H1 (cell line): ENCODE data around the gene IQCE. TPM values are rescaled to one million over a fixed set of nuclear protein-coding genes. Genes with fewer than 3 reads are reported as not detected.

Source experiments
- CTCF ChIA-PET: fragments of 300-600 bp; sonication (Branson Sonifier 250); formaldehyde crosslinking; loops from one replicate; lab custom pipeline; 2021; ENCODE audit not compliant: partially characterized antibody; lab: Charles Lee
- POLR2A ChIA-PET: fragments of 300-600 bp; sonication (Branson Sonifier 250); formaldehyde crosslinking; loops from one replicate; lab custom pipeline; 2021; ENCODE audit warnings: inconsistent platforms; ENCODE audit not compliant: partially characterized antibody; lab: Charles Lee
- DNase-seq, 2 experiments: peaks; one replicate each; pipeline versions ENCODE4 v3.0.0 to v3.0.0-alpha.2; 2010 to 2022; ENCODE audit warnings: low spot score in 2 of 2, low read depth in 1 of 2, mixed read lengths in 1 of 2
- FAIRE-seq: peaks from 2 replicates; lab custom pipeline; 2011; peaks lifted over from hg19 to GRCh38; lab: Jason Lieb, UNC
- H2AFZ ChIP-seq: 2 replicates; pipeline ENCODE4 v1.8.1; 2012; ENCODE audit warnings: low read length, inconsistent platforms
- H2AK5ac ChIP-seq: 2 replicates; pipeline ENCODE4 v1.6.1; 2013; ENCODE audit warnings: low read depth, low read length
- H2BK120ac ChIP-seq: replicated peaks from 2 replicates; pipeline ENCODE3; 2013; ENCODE audit warnings: low read depth, low read length, inconsistent platforms
- H2BK12ac ChIP-seq: 2 replicates; pipeline ENCODE4 v1.6.1; 2013; ENCODE audit warnings: low read depth, low read length
- H2BK15ac ChIP-seq: 2 replicates; pipeline ENCODE4 v1.6.1; 2013; ENCODE audit warnings: low read length
- H2BK20ac ChIP-seq: 2 replicates; pipeline ENCODE4 v1.6.1; 2013; ENCODE audit warnings: low read length
- H2BK5ac ChIP-seq: 2 replicates; pipeline ENCODE4 v1.6.1; 2013; ENCODE audit warnings: low read depth, low read length
- H3K14ac ChIP-seq: 2 replicates; pipeline ENCODE4 v1.6.1; 2013; ENCODE audit warnings: inconsistent platforms; ENCODE audit not compliant: insufficient read length
- H3K18ac ChIP-seq: 2 replicates; pipeline ENCODE4 v1.6.1; 2013; ENCODE audit warnings: low read length; ENCODE audit errors: extremely low read depth
- H3K23ac ChIP-seq: 2 replicates; pipeline ENCODE4 v1.6.1; 2013; ENCODE audit warnings: inconsistent platforms; ENCODE audit not compliant: insufficient read length
- H3K23me2 ChIP-seq: 2 replicates; pipeline ENCODE4 v1.6.1; 2013; ENCODE audit warnings: low read depth, low read length
- H3K27ac ChIP-seq: 2 replicates; pipeline ENCODE4 v1.6.1; 2011; ENCODE audit warnings: low read depth, low read length, inconsistent platforms
- H3K27me3 ChIP-seq, 4 experiments: replicated peaks in 1 of 4; 1 replicate in 1 of 4; 2 replicates in 3 of 4; pipeline versions ENCODE4 v1.6.1 to v1.8.1; 2011 to 2013; ENCODE audit warnings: low read length in 3 of 4, mild to moderate bottlenecking in 3 of 4, inconsistent platforms in 2 of 4, mixed read lengths in 2 of 4, moderate library complexity in 1 of 4; ENCODE audit not compliant: control insufficient read depth in 3 of 4, insufficient read depth in 3 of 4; ENCODE audit errors: extremely low read depth in 1 of 4
- H3K36me3 ChIP-seq, 4 experiments: 2 replicates each; pipeline versions ENCODE4 v1.6.1 to v1.8.1; 2011 to 2013; ENCODE audit warnings: mild to moderate bottlenecking in 4 of 4, low read length in 3 of 4, moderate library complexity in 2 of 4, control low read depth in 1 of 4, inconsistent platforms in 1 of 4; ENCODE audit not compliant: insufficient read depth in 4 of 4, control insufficient read depth in 2 of 4
- H3K4ac ChIP-seq: replicated peaks from 2 replicates; pipeline ENCODE3; 2013; ENCODE audit warnings: low read length, low read depth, mixed read lengths, inconsistent platforms; ENCODE audit not compliant: insufficient read length
- H3K4me1 ChIP-seq, 4 experiments: replicated peaks in 1 of 4; 1 replicate in 1 of 4; 2 replicates in 3 of 4; pipeline versions ENCODE4 v1.6.1 to v1.8.1; 2011 to 2013; ENCODE audit warnings: low read length in 3 of 4, inconsistent platforms in 2 of 4, mixed read lengths in 1 of 4; ENCODE audit not compliant: insufficient read depth in 4 of 4, control insufficient read depth in 3 of 4
- H3K4me2 ChIP-seq, 2 experiments: 2 replicates each; pipeline versions ENCODE4 v1.6.1 to v1.8.1; 2011 to 2013; ENCODE audit warnings: low read depth in 2 of 2, low read length in 2 of 2, control low read depth in 1 of 2, inconsistent platforms in 1 of 2, mild to moderate bottlenecking in 1 of 2; ENCODE audit not compliant: insufficient read depth in 1 of 2
- H3K4me3 ChIP-seq, 4 experiments: fragments of 200-600, 300-600 bp in 1 of 4; sonication (generic), shearing (Covaris generic), sonication (Bioruptor Twin) in 1 of 4; 2 replicates each; pipeline versions ENCODE4 v1.5.1 to v1.8.1; 2011 to 2016; ENCODE audit warnings: low read length in 4 of 4, low read depth in 3 of 4, control low read depth in 2 of 4, inconsistent platforms in 2 of 4, mild to moderate bottlenecking in 2 of 4, mixed read lengths in 1 of 4, moderate library complexity in 1 of 4; ENCODE audit not compliant: insufficient read depth in 2 of 4; ENCODE audit errors: extremely low read depth in 1 of 4
- H3K56ac ChIP-seq: replicated peaks from 2 replicates; pipeline ENCODE3; 2013; ENCODE audit warnings: low read depth, mild to moderate bottlenecking, mixed read lengths, low read length, inconsistent platforms; ENCODE audit not compliant: insufficient read length
- H3K79me1 ChIP-seq: 2 replicates; pipeline ENCODE4 v1.6.1; 2013; ENCODE audit warnings: low read depth, low read length, control low read depth
- H3K79me2 ChIP-seq, 2 experiments: 2 replicates each; pipeline versions ENCODE4 v1.6.1 to v1.8.1; 2012 to 2013; ENCODE audit warnings: low read length in 2 of 2, mild to moderate bottlenecking in 2 of 2, inconsistent platforms in 1 of 2; ENCODE audit not compliant: insufficient read depth in 2 of 2, control insufficient read depth in 1 of 2
- H3K9ac ChIP-seq, 4 experiments: replicated peaks in 1 of 4; 1 replicate in 1 of 4; 2 replicates in 3 of 4; pipeline versions ENCODE4 v1.6.1 to v1.8.1; 2011 to 2013; ENCODE audit warnings: low read depth in 3 of 4, low read length in 3 of 4, control low read depth in 2 of 4, mild to moderate bottlenecking in 2 of 4, moderate library complexity in 2 of 4, inconsistent platforms in 1 of 4; ENCODE audit errors: extremely low read depth in 1 of 4
- H3K9me3 ChIP-seq, 2 experiments: 2 replicates each; pipeline versions ENCODE4 v1.6.1 to v1.8.1; 2012 to 2013; ENCODE audit warnings: mild to moderate bottlenecking in 2 of 2, moderate library complexity in 2 of 2, control low read depth in 1 of 2, inconsistent platforms in 1 of 2, low read depth in 1 of 2, low read length in 1 of 2, mixed read lengths in 1 of 2; ENCODE audit not compliant: insufficient read depth in 2 of 2
- H4K20me1 ChIP-seq, 2 experiments: replicated peaks in 1 of 2; 2 replicates each; pipeline versions ENCODE3 to v1.8.1; 2011 to 2013; ENCODE audit warnings: inconsistent platforms in 2 of 2, low read length in 2 of 2, mild to moderate bottlenecking in 1 of 2; ENCODE audit not compliant: insufficient read depth in 2 of 2, control insufficient read depth in 1 of 2
- H4K5ac ChIP-seq: 2 replicates; pipeline ENCODE4 v1.6.1; 2013; ENCODE audit warnings: low read length, low read depth, mixed read lengths, inconsistent platforms; ENCODE audit not compliant: insufficient read length
- H4K8ac ChIP-seq: 2 replicates; pipeline ENCODE4 v1.8.0; 2013; ENCODE audit warnings: mild to moderate bottlenecking, moderate library complexity, low read length, inconsistent platforms; ENCODE audit not compliant: insufficient read depth; ENCODE audit errors: extremely low read depth
- H4K91ac ChIP-seq: replicated peaks from 2 replicates; pipeline ENCODE3; 2013; ENCODE audit warnings: low read length, mixed read lengths, inconsistent platforms; ENCODE audit not compliant: insufficient read length
- ASH2L ChIP-seq: fragments of 200-600, 300-600 bp; sonication (generic); IDR thresholded peaks from one replicate; pipeline ENCODE4 v1.7.1; 2017; ENCODE audit warnings: low read length
- BACH1 ChIP-seq: IDR thresholded peaks from 2 replicates; pipeline ENCODE4 v1.6.1; 2012; ENCODE audit warnings: low read length, improper control_type of control experiment
- BRCA1 ChIP-seq: IDR thresholded peaks from 2 replicates; pipeline ENCODE4 v1.6.1; 2012; ENCODE audit warnings: low read depth, low read length, improper control_type of control experiment
- GTF2F1 ChIP-seq: IDR thresholded peaks from 2 replicates; pipeline ENCODE4 v1.6.1; 2012; ENCODE audit warnings: low read depth, low read length, improper control_type of control experiment, borderline replicate concordance
- HDAC2 ChIP-seq, 2 experiments: fragments of 300-600 bp in 1 of 2; sonication (generic) in 1 of 2; IDR thresholded peaks; 2 replicates each; pipeline ENCODE4 v1.6.1; 2011 to 2012; ENCODE audit warnings: low read depth in 2 of 2, low read length in 2 of 2, mild to moderate bottlenecking in 2 of 2, moderate library complexity in 2 of 2, borderline replicate concordance in 1 of 2, inconsistent platforms in 1 of 2
- KDM5A ChIP-seq: fragments of 200-600 bp; IDR thresholded peaks from 2 replicates; pipeline ENCODE4 v1.7.1; 2012; ENCODE audit warnings: mild to moderate bottlenecking, low read length, inconsistent platforms, mixed read lengths
- PHF8 ChIP-seq: fragments of 200-600 bp; sonication (generic); conservative IDR thresholded peaks from 2 replicates; pipeline ENCODE4 v1.7.1; 2012; ENCODE audit warnings: low read depth, mild to moderate bottlenecking, inconsistent platforms, low read length, moderate library complexity
- SIX5 ChIP-seq: IDR thresholded peaks from 2 replicates; pipeline ENCODE4 v1.6.1; 2011; ENCODE audit warnings: mild to moderate bottlenecking, low read depth, low read length
- TBP ChIP-seq: IDR thresholded peaks from 2 replicates; pipeline ENCODE4 v1.6.1; 2011; ENCODE audit warnings: low read depth, low read length, improper control_type of control experiment
- TCF12 ChIP-seq: IDR thresholded peaks from 2 replicates; pipeline ENCODE4 v1.6.1; 2011; ENCODE audit warnings: low read depth, mild to moderate bottlenecking, low read length
- WGBS, 2 experiments: shearing (Covaris generic) in 1 of 2; methylation state at CpG; one replicate each; pipeline versions ENCODE4 v1.1.6 to v1.1.7; 2013 to 2015; ENCODE audit warnings: low lambda C conversion rate in 2 of 2, mixed read lengths in 2 of 2, inconsistent platforms in 1 of 2, low coverage in 1 of 2, missing lambda C conversion rate in 1 of 2; ENCODE audit not compliant: insufficient replicate concordance in 2 of 2, insufficient coverage in 1 of 2, insufficient read length in 1 of 2; ENCODE audit errors: extremely low coverage in 1 of 2, missing lambda C conversion rate in 1 of 2; 5-methylcytosine and 5-hydroxymethylcytosine counted together
- polyA plus RNA-seq, 7 experiments: library from polyadenylated mRNA; depleted of rRNA in 3 of 7; stranded (reverse) in 5 of 7; unstranded in 2 of 7; fragments of >200 nt in 5 of 7; fragments of 200-250 nt in 2 of 7; gene quantifications; 1 replicate in 5 of 7; 2 replicates in 1 of 7; 4 replicates in 1 of 7; pipeline versions ENCODE4 v1.2.1 to v1.2.3, GENCODE V29; 2011 to 2013; ENCODE audit warnings: missing spikeins in 2 of 7, mixed read lengths in 2 of 7
- total RNA-seq: library from RNA; stranded (reverse); fragmentation: NEBNext Ultra II Directional; extraction: Animal tissue kit (Norgen Biotek cat#: 25700); gene quantifications from 2 replicates; pipeline ENCODE4 v1.2.1, GENCODE V29; 2021

The IQCE gene
- total and polyA plus RNA-seq, 2 of the 8 experiments (the other 6 are each of a cell fraction or from before 2014, with no cell fraction given) = 2.2 to 4.9 TPM

GRCh38 chr7:2614631-2615330 is 56.0 kb downstream of the IQCE start:
- no peak for FAIRE-seq
- Histone ChIP-seq H2BK120ac (no peak overlapping the region), H2BK12ac (no peak overlapping the region), H2AK5ac (no peak overlapping the region), H3K4me1 (peaks cover 0 to 32% (median 17%) of the 10 kb centered on the region in 4 experiments; a peak in 6 of 7 replicates), H4K91ac (no peak overlapping the region), H2BK20ac (no peak overlapping the region), H3K9ac (no peak overlapping the region), H3K27me3 (0 out of 7 replicates have a peak, but pooled peaks cover 0 to 2% (median 0%) of the 10 kb centered on the region in 4 experiments), H3K36me3 (no peaks in the 10 kb centered on the region), H3K79me2 (no peaks in the 10 kb centered on the region), H3K14ac (no peak overlapping the region), H2AFZ (no peak overlapping the region), H3K9me3 (no peaks in the 10 kb centered on the region), H3K56ac (no peak overlapping the region), H2BK5ac (no peak overlapping the region), H4K20me1 (no peaks in the 10 kb centered on the region), H3K4me2 (no peak overlapping the region), H3K23me2 (no peaks in the 10 kb centered on the region), H3K4me3 (no peak overlapping the region), H4K5ac (no peak overlapping the region), H4K8ac (no peak overlapping the region), H3K23ac (no peak overlapping the region), H3K79me1 (no peaks in the 10 kb centered on the region; the same call in none of the 2 replicates), H3K4ac (no peak overlapping the region), H2BK15ac (no peak overlapping the region), H3K27ac (no peak overlapping the region), H3K18ac (no peak overlapping the region)
- POLR2A ChIA-PET = interaction anchor here (0.8 to 4.8 kb wide), 3 partner anchors 11 to 36 kb away, joined by 3 to 30 read pairs (median 3); partner anchors contain the start of gene TTYH3
- 94% methylated on average over 22 of the region's 22 CpGs; no CpG with 5 or more reads in 1 of the 2 experiments for WGBS, 2 experiments
- no peak for DNase-seq
- CTCF ChIA-PET = interaction anchor here (1.3 to 3.3 kb wide), 4 partner anchors 28 to 95 kb away, joined by 3 to 11 read pairs (median 4); no protein-coding TSS in a partner anchor
- TF ChIP-seq TCF12 = no peak
- no peak for TF ChIP-seq HDAC2 (IDR thresholded peaks at IDR 0.05; ENCODE audit: borderline replicate concordance in 1 of 2, low read depth in 2 of 2, low read length in 2 of 2)
- TF ChIP-seq TBP = no peak
- no peak for TF ChIP-seq SIX5
- no peak for TF ChIP-seq BACH1
- no peak for TF ChIP-seq GTF2F1
- TF ChIP-seq BRCA1 = no peak
- no peak for TF ChIP-seq PHF8
- TF ChIP-seq ASH2L = no peak
- TF ChIP-seq KDM5A = no peak
